GM18951 (cell line): ENCODE data around the gene IRAK2.

Experiments used
- POLR2A ChIP-seq: IDR thresholded peaks from 4 replicates; pipeline ENCODE4 v1.6.1; 2011; ENCODE audit warnings: mild to moderate bottlenecking; ENCODE audit not compliant: insufficient read length, insufficient read depth; ENCODE audit errors: extremely low read depth
- in situ Hi-C: fragments of 300-500 bp; cut with MboI; formaldehyde crosslinking; loops from one replicate; pipeline ENCODE4 v1.12.0; 2022; ENCODE audit warnings: low sequenced_read_pairs, mixed read lengths, inconsistent platforms; ENCODE audit not compliant: unreplicated experiment

The IRAK2 gene

DNA sequence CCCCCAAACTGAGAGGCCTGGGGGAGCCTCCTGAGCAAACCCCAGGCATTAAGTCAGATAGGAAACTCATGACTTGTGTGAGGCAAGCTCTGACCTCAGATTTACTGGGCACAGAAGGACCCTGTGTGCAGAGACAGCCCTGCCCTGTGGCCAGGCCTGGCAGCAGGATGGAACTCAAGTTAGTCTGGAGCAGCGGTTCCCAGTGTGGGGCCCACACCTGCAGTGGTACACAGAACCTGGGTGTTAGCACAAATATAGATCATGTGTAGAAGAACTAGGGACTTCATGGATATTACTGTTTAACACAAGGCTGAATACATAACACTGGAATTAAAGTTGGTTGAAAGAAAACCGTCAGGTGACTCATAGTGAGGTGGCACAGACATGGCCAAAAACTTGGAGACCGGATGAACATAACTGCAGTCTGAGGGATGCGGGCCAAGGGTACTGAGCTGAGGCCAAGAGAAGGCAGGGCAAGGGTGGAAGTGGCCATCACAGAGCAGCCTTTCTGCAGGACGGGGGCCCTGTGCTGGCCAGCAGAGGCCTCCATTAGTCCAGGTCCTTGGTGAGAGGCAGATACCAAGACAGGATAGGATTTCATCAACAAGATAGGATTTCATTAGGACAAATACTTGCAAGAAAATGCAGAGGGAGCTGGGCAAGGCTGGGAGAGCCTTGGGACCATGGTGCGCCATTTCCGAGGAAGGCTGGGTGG is 40.9 kb downstream of the IRAK2 start:
- TF ChIP-seq POLR2A = no peak
- in situ Hi-C loops = no loop called here

DNA sequence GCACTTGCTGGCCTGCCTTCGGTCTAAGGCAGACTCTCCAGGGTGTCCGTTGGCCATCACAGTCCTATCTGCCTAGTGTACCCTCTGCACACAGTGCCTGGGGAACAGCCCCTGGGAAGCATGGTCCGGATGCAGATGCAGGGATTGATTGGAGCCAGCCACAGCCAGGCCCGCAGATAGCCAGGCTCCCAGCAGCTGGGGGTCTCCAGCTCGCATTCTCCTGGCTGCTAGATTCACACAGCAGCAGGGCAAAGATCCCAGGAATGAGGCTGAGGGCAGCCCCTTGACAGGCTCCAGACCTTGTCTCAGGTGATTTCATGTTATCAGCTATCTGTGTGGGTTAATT is 41.4 kb downstream of the IRAK2 start:
- no peak for TF ChIP-seq POLR2A
- in situ Hi-C loops = no loop called here

GRCh38 chr3:10213156-10213792 is 48.6 kb downstream of the IRAK2 start:
- in situ Hi-C loops = no loop called here
- TF ChIP-seq POLR2A = no peak

- in situ Hi-C loops = no loop called here
- no peak for TF ChIP-seq POLR2A
Measured at GRCh38 chr3:10215578-10216368, 51.1 kb downstream of the IRAK2 start.

DNA sequence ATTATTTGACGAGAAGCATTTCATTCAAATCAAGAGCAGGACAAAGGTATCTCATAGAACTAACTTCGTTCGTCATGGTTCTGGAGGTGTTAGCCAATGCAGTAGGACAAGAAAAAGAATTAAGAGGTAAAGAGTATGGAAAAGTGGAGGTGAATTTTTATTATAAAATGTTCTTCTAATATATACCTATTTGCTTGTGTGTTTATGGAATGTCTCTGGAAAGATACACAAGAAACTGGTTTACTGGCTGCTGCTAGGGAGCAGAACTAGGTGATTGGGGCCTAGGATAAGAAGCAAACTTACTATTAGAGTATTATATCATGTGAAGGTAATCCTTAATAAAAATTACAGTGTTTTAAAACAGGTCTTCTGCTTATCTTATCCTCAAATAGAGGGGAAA is 52.6 kb downstream of the IRAK2 start:
- no peak for TF ChIP-seq POLR2A
- in situ Hi-C loops = no loop called here

GRCh38 chr3:10219737-10220136 is 55.0 kb downstream of the IRAK2 start:
- in situ Hi-C loops = no loop called here
- TF ChIP-seq POLR2A = no peak

GRCh38 chr3:10223676-10224639 is 59.2 kb downstream of the IRAK2 start:
- in situ Hi-C loops = no loop called here
- TF ChIP-seq POLR2A = peak; percentile 15

DNA sequence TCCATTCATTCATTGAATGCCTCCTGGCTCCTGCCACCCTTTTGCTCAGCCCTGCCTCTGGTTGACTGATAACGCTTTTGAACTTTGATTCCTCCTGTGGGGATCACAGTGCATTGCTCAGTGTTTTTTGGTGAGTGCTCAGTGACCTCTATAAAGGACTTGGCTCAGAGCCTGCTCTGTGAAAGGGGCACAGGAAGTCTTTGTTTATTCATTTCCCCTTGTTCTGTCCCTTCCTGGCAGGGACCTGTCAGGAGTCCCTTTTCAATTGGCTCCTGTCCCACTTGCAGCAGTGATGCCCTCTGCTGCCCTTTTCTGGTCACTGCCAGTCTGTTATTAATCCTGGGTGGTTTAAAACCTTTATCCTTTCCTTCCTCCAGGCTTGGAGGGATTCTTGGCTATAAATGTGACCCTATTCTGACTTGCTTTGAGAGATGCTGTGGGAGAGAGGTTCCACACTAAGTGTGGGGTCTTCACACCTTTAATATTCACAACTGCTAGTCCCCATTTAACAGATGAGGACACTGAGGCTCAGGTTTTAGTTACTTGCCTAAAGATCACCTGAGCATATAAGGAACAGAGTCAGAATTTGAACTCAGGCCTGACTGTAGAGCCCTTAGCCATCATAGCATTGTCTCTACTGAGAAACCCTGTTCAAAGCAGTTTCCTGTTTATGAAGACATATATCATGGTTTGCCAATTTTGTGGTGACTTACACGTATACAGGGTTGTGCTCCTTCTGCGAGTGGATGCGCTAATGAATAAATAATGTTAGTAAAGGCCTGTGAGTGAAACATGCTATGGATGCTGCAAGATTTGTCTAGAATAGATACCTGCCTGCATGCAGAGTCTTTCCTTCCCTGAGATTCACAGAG is 60.3 kb downstream of the IRAK2 start:
- in situ Hi-C loops = no loop called here
- TF ChIP-seq POLR2A = no peak

DNA sequence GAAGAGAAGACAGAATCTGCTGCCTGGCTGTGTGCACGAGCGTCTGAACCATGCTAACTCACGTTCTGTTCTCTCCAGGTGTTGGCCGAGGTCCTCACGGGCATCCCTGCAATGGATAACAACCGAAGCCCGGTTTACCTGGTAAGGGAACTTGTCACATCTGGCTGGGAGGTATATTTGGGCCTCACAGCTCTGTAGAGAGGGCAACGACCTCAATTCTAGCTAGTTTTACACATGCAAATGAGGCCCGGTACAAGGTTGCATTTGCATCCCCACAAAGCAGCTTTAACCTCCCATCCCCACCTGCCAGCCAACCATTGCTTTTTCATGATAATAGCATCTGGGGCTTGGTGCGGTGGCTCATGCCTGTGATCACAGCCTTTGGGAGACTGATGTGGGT is 61.6 kb downstream of the IRAK2 start:
- TF ChIP-seq POLR2A = no peak
- in situ Hi-C loops = no loop called here

GRCh38 chr3:10228248-10228950 is 63.7 kb downstream of the IRAK2 start:
- in situ Hi-C loops = no loop called here
- no peak for TF ChIP-seq POLR2A

GRCh38 chr3:10229576-10229975 is 64.9 kb downstream of the IRAK2 start:
- in situ Hi-C loops = no loop called here
- no peak for TF ChIP-seq POLR2A
